Epithelial cell of esophagus (primary cell): ENCODE measurements around the gene HIRIP3.
A peak's percentile ranks its signal among the peaks of the same experiment; 100 is the strongest.
"Not testable (repeated sequence)": the region's sequence is repeated elsewhere in the genome, so short reads cannot be mapped to it uniquely, and the experiment has no call there.

Experiments used
- DNase-seq: peaks from one replicate; pipeline ENCODE4 v3.0.0; 2010; ENCODE audit warnings: low read depth
- H3K4me3 ChIP-seq: 2 replicates; pipeline ENCODE4 v1.5.1; 2011; ENCODE audit warnings: mild to moderate bottlenecking, low read length, control low read depth
- CTCF ChIP-seq: IDR thresholded peaks from 2 replicates; pipeline ENCODE4 v1.5.1; 2011; ENCODE audit warnings: low read depth, mild to moderate bottlenecking, low read length, control low read depth, inconsistent platforms; ENCODE audit not compliant: insufficient read depth; ENCODE audit errors: missing control alignments

Gene HIRIP3

GRCh38 chr16:29995324-29995910, at the start of gene HIRIP3:
Gene HIRIP3 (minus strand): TSS chr16:29995617. CDS start chr16:29995605, 12 bp downstream.
- peak within 1 kb of the TSS; percentile 84 for H3K4me3 ChIP-seq
- peak; percentile 76 for DNase-seq
- TF ChIP-seq CTCF = no peak

- no peak overlapping the region for H3K4me3 ChIP-seq
- TF ChIP-seq CTCF = peak; percentile 36
- peak; percentile 31 for DNase-seq
These were observed 46.4 kb upstream of the HIRIP3 start for GRCh38 chr16:30041841-30042240.

- H3K4me3 ChIP-seq, DNase-seq: not testable (repeated sequence)
These were observed 45.3 kb upstream of the HIRIP3 start for GRCh38 chr16:30040690-30041089.

- no peak overlapping the region for H3K4me3 ChIP-seq
- DNase-seq = no peak
These were observed 44.8 kb upstream of the HIRIP3 start for GRCh38 chr16:30040221-30040620.

GRCh38 chr16:30033270-30033669, 37.9 kb upstream of the HIRIP3 start:
- no peak for TF ChIP-seq CTCF
- DNase-seq = no peak
- H3K4me3 ChIP-seq = no peak overlapping the region

More at GRCh38 chr16:30040221-30040620, 44.8 kb upstream of the HIRIP3 start:
- TF ChIP-seq CTCF = no peak

GRCh38 chr16:30032083-30032819, 36.8 kb upstream of the HIRIP3 start:
- H3K4me3 ChIP-seq = no peak overlapping the region
- peak; percentile 70 for DNase-seq
- peak; percentile 83 for TF ChIP-seq CTCF

- H3K4me3 ChIP-seq = no peak overlapping the region
- no peak for DNase-seq
- no peak for TF ChIP-seq CTCF
These were observed 36.1 kb upstream of the HIRIP3 start for GRCh38 chr16:30031477-30031918.
